ENCODE data around the gene RNF208.
"Not testable (repeated sequence)": the region's sequence is repeated elsewhere in the genome, so short reads cannot be mapped to it uniquely, and the experiment has no call there.

Gene RNF208

GRCh38 chr9:137265496-137266161 is 43.6 kb upstream of the RNF208 start:
- no peaks in the 10 kb centered on the region for H3K9me3 ChIP-seq (ENCODE audit: control insufficient read depth in 1 of 2, low read length in 2 of 2)
- H3K36me3 ChIP-seq (ENCODE audit: control insufficient read depth in 1 of 2, insufficient read depth in 2 of 2, low read length in 2 of 2): peaks cover 12 to 40% of the 10 kb centered on the region in 2 donors
- H3K9ac ChIP-seq (ENCODE audit: low read depth in 1 of 2, low read length in 2 of 2): no peak overlapping the region
- H3K27me3 ChIP-seq (ENCODE audit: control insufficient read depth in 1 of 2, insufficient read depth in 2 of 2, low read length in 2 of 2): no peaks in the 10 kb centered on the region
- peaks cover 18 to 21% of the 10 kb centered on the region in 2 donors for H3K4me1 ChIP-seq (ENCODE audit: control insufficient read depth in 1 of 2, insufficient read depth in 2 of 2, low read length in 2 of 2)
- no peak overlapping the region for H3K4me3 ChIP-seq (ENCODE audit: low read depth in 1 of 2, low read length in 2 of 2)
- no peak overlapping the region for H3K27ac ChIP-seq (ENCODE audit: low read depth, low read length)

GRCh38 chr9:137264067-137264466 is 42.0 kb upstream of the RNF208 start:
- H3K27ac ChIP-seq (ENCODE audit: low read depth, low read length): no peak overlapping the region

DNA sequence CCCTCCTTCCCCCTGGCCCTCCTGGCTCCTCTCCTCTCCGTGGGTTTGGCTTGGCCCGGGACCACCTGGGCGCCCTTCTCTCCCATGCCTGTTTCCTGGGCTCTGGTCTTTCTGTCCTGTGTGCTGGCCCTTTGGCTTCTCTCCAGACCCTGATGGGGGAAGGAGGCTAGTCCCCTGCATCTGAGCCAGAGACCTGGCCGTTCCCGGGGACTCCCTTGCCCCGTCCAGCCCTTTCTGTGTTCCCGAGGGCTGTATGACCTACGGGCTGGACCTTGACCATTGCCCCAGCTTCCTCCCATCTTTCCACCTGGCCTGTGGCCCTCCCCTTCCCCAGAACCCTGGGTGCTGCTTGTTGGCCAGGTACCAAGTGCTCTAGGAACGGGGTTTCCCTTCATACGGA is 41.5 kb upstream of the RNF208 start:
- no peak overlapping the region for H3K9ac ChIP-seq (ENCODE audit: low read depth in 1 of 2, low read length in 2 of 2)
- peaks cover 4 to 6% of the 10 kb centered on the region in 2 donors for H3K4me1 ChIP-seq (ENCODE audit: control insufficient read depth in 1 of 2, insufficient read depth in 2 of 2, low read length in 2 of 2)
- H3K4me3 ChIP-seq (ENCODE audit: low read depth in 1 of 2, low read length in 2 of 2): no peak overlapping the region
- peaks cover 14 to 41% of the 10 kb centered on the region in 2 donors for H3K36me3 ChIP-seq (ENCODE audit: control insufficient read depth in 1 of 2, insufficient read depth in 2 of 2, low read length in 2 of 2)
- no peaks in the 10 kb centered on the region for H3K27me3 ChIP-seq (ENCODE audit: control insufficient read depth in 1 of 2, insufficient read depth in 2 of 2, low read length in 2 of 2)
- H3K27ac ChIP-seq (ENCODE audit: low read depth, low read length): no peak overlapping the region
- no peaks in the 10 kb centered on the region for H3K9me3 ChIP-seq (ENCODE audit: control insufficient read depth in 1 of 2, low read length in 2 of 2)

More at GRCh38 chr9:137264067-137264466, 42.0 kb upstream of the RNF208 start:
- no peaks in the 10 kb centered on the region for H3K27me3 ChIP-seq (ENCODE audit: control insufficient read depth in 1 of 2, insufficient read depth in 2 of 2, low read length in 2 of 2)
- H3K4me1 ChIP-seq (ENCODE audit: control insufficient read depth in 1 of 2, insufficient read depth in 2 of 2, low read length in 2 of 2): peaks cover 10 to 12% of the 10 kb centered on the region in 2 donors
- H3K9me3 ChIP-seq (ENCODE audit: control insufficient read depth in 1 of 2, low read length in 2 of 2): no peaks in the 10 kb centered on the region
- H3K9ac ChIP-seq (ENCODE audit: low read depth in 1 of 2, low read length in 2 of 2): no peak overlapping the region
- no peak overlapping the region for H3K4me3 ChIP-seq (ENCODE audit: low read depth in 1 of 2, low read length in 2 of 2)
- peaks cover 12 to 42% of the 10 kb centered on the region in 2 donors for H3K36me3 ChIP-seq (ENCODE audit: control insufficient read depth in 1 of 2, insufficient read depth in 2 of 2, low read length in 2 of 2)

GRCh38 chr9:137262909-137263285 is 40.9 kb upstream of the RNF208 start:
- Histone ChIP-seq H3K9ac (ENCODE audit: low read depth in 1 of 2, low read length in 2 of 2) (no peak overlapping the region), H3K9me3 (ENCODE audit: control insufficient read depth in 1 of 2, low read length in 2 of 2) (no peaks in the 10 kb centered on the region), H3K27ac (ENCODE audit: low read depth, low read length) (no peak overlapping the region), H3K36me3 (ENCODE audit: control insufficient read depth in 1 of 2, insufficient read depth in 2 of 2, low read length in 2 of 2) (peaks cover 14 to 46% of the 10 kb centered on the region in 2 donors), H3K4me1 (ENCODE audit: control insufficient read depth in 1 of 2, insufficient read depth in 2 of 2, low read length in 2 of 2) (peaks cover 2 to 3% of the 10 kb centered on the region in 2 donors), H3K27me3 (ENCODE audit: control insufficient read depth in 1 of 2, insufficient read depth in 2 of 2, low read length in 2 of 2) (no peaks in the 10 kb centered on the region), H3K4me3 (ENCODE audit: low read depth in 1 of 2, low read length in 2 of 2) (no peak overlapping the region)

DNA sequence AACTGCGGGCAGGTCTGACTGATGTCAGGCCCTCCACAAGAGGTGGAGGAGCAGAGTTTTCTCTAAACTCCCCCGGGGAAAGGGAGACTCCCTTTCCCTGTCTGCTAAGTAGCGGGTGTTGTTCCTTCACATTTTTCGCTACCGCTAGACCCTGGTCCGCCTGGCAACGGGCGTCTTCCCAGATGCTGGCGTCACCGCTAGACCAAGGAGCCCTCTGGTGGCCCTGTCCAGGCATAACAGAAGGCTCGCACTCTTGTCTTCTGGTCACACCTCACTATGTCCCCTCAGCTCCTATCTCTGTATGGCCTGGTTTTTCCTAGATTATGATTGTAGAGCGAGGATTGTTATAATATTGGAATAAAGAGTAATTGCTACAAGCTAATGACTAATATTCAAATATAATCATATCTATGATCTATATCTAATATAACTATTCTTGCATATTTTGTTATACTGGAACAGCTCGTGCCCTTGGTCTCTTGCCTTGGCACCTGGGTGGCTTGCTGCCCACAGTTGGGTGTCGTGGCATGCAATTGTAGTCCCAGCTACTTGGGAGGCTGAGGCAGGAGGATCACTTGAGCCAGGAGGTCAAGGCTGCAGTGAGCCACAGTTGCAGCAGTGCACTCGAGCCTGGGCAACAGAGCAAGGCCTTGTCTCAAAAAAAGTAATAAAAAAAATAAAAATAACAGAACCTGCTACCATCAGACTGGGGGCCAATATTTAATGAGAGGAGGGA is 40.3 kb upstream of the RNF208 start:
- not testable (repeated sequence) for H3K4me3 ChIP-seq (ENCODE audit: low read depth in 1 of 2, low read length in 2 of 2); H3K9me3 ChIP-seq (ENCODE audit: control insufficient read depth in 1 of 2, low read length in 2 of 2); H3K4me1 ChIP-seq (ENCODE audit: control insufficient read depth in 1 of 2, insufficient read depth in 2 of 2, low read length in 2 of 2); H3K9ac ChIP-seq (ENCODE audit: low read depth in 1 of 2, low read length in 2 of 2); H3K27me3 ChIP-seq (ENCODE audit: control insufficient read depth in 1 of 2, insufficient read depth in 2 of 2, low read length in 2 of 2); H3K27ac ChIP-seq (ENCODE audit: low read depth, low read length)
- peaks cover 14 to 46% of the 10 kb centered on the region in 2 donors for H3K36me3 ChIP-seq (ENCODE audit: control insufficient read depth in 1 of 2, insufficient read depth in 2 of 2, low read length in 2 of 2)

DNA sequence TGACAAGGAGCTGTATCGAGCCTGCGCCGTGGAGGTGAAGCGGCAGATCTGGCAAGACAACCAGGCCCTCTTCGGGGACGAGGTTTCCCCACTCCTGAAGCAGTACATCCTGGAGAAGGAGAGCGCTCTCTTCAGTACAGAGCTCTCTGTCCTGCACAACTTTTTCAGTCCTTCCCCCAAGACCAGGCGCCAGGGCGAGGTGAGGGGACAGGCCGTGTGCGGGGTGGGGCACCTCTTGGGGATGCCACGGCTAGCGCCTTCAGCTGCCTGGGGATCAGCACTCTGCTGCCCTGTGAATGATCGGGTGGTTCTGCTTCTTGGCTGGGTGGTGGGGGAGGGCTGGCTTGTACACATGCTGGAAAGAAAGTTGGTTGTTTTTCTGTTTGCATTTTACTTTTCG is 34.8 kb upstream of the RNF208 start:
- Histone ChIP-seq H3K27ac (ENCODE audit: low read depth, low read length) (no peak overlapping the region), H3K36me3 (ENCODE audit: control insufficient read depth in 1 of 2, insufficient read depth in 2 of 2, low read length in 2 of 2) (peaks cover 5 to 21% of the 10 kb centered on the region in 2 donors), H3K9me3 (ENCODE audit: control insufficient read depth in 1 of 2, low read length in 2 of 2) (no peaks in the 10 kb centered on the region), H3K9ac (ENCODE audit: low read depth in 1 of 2, low read length in 2 of 2) (no peak overlapping the region), H3K4me1 (ENCODE audit: control insufficient read depth in 1 of 2, insufficient read depth in 2 of 2, low read length in 2 of 2) (peaks cover 21 to 33% of the 10 kb centered on the region in 2 donors), H3K27me3 (ENCODE audit: control insufficient read depth in 1 of 2, insufficient read depth in 2 of 2, low read length in 2 of 2) (no peaks in the 10 kb centered on the region), H3K4me3 (ENCODE audit: low read depth in 1 of 2, low read length in 2 of 2) (peak overlapping the region; percentile 84 to 93)

- Histone ChIP-seq H3K9me3 (ENCODE audit: control insufficient read depth in 1 of 2, low read length in 2 of 2) (no peaks in the 10 kb centered on the region), H3K9ac (ENCODE audit: low read depth in 1 of 2, low read length in 2 of 2) (peak overlapping the region; percentile 65 to 85), H3K27ac (ENCODE audit: low read depth, low read length) (no peak overlapping the region), H3K4me3 (ENCODE audit: low read depth in 1 of 2, low read length in 2 of 2) (peak overlapping the region; percentile 84 to 93), H3K27me3 (ENCODE audit: control insufficient read depth in 1 of 2, insufficient read depth in 2 of 2, low read length in 2 of 2) (no peaks in the 10 kb centered on the region), H3K36me3 (ENCODE audit: control insufficient read depth in 1 of 2, insufficient read depth in 2 of 2, low read length in 2 of 2) (peaks cover 5 to 21% of the 10 kb centered on the region in 2 donors), H3K4me1 (ENCODE audit: control insufficient read depth in 1 of 2, insufficient read depth in 2 of 2, low read length in 2 of 2) (peaks cover 21 to 33% of the 10 kb centered on the region in 2 donors)
Measured at GRCh38 chr9:137256362-137256761, 34.3 kb upstream of the RNF208 start.

DNA sequence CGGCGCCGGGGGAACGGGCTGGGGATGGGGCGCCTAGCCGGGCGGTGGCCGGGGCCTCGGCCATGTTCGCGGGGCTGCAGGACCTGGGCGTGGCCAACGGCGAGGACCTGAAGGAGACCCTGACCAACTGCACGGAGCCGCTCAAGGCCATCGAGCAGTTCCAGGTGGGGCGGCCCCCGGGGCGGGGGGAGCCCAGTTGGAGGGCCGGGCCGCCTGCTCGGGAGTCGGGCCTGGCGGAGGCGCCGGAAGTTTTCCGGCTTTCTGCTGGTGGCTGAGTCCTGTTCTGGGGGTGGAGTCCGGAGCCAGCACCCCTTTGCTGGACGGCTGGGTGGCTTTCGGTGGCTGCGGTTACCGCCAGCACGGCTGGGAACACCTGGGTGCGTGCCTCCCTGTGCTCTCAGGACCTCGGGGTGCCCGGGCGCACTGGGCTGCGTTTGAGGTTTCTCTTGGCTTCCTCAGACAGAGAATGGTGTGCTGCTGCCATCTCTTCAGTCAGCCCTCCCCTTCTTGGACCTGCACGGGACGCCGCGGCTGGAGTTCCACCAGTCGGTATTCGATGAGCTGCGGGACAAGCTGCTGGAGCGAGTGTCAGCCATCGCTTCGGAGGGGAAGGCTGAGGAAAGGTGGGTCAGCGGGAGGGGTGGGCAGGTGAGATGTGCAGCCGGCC is 33.5 kb upstream of the RNF208 start:
- Histone ChIP-seq H3K4me1 (ENCODE audit: control insufficient read depth in 1 of 2, insufficient read depth in 2 of 2, low read length in 2 of 2) (peaks cover 21 to 33% of the 10 kb centered on the region in 2 donors), H3K4me3 (ENCODE audit: low read depth in 1 of 2, low read length in 2 of 2) (peak overlapping the region; percentile 84 to 93)

DNA sequence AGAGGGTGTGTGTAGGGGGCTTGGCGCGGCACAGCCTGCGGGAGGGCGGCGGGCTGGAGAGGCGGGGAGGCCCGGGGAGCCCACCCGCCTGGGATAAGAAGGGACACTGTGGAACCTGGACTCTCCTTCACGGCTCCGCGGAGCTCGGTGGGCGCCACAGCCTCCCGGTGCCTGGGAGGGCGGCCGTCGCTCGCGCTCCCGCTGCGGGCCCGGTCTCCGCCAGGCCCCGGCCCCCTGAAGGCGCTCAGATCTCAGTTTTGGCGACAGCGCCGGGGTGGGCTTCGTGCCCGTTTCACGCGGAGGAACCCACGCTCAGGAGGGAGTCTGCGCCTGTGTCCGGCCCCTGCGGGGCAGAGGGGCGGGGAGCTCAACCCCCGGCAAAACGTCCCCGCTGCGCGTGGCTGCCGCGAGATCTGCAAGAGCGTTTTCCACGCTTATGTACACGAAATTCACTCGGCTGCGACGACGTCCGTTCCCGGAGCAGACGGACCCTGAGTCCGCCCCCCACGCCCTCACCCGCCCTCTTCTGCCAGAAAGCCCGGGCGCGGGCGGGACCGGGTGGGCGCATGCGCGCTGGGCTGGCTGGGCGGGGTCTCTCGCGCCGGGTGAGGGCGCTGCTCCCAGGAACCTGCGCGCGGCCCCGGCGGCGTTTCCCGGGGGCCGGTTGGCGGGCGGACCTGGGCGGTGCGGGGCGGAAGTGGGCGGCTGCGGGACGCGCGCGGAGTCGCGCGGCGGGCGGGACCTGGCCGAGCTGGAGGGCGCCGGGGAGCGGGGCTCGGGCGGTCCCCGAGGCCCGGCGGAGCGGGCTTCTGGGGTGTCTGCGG is 32.8 kb upstream of the RNF208 start, which contains the start of gene NELFB:
NELFB (plus strand) TSS at position 704 of the 824 bp plus-strand sequence.
- Histone ChIP-seq H3K9ac (ENCODE audit: low read depth in 1 of 2, low read length in 2 of 2) (peak within 1 kb of the TSS; percentile 74 to 91), H3K27ac (ENCODE audit: low read depth, low read length) (peak within 1 kb of the TSS; percentile 63), H3K36me3 (ENCODE audit: control insufficient read depth in 1 of 2, insufficient read depth in 2 of 2, low read length in 2 of 2) (peaks cover 5 to 21% of the 10 kb centered on the region in 2 donors), H3K27me3 (ENCODE audit: control insufficient read depth in 1 of 2, insufficient read depth in 2 of 2, low read length in 2 of 2) (no peaks in the 10 kb centered on the region), H3K9me3 (ENCODE audit: control insufficient read depth in 1 of 2, low read length in 2 of 2) (no peaks in the 10 kb centered on the region), H3K4me3 (ENCODE audit: low read depth in 1 of 2, low read length in 2 of 2) (peak within 1 kb of the TSS; percentile 84 to 93), H3K4me1 (ENCODE audit: control insufficient read depth in 1 of 2, insufficient read depth in 2 of 2, low read length in 2 of 2) (peaks cover 21 to 33% of the 10 kb centered on the region in 2 donors)

More for the DNA sequence above, 33.5 kb upstream of the RNF208 start:
- H3K36me3 ChIP-seq (ENCODE audit: control insufficient read depth in 1 of 2, insufficient read depth in 2 of 2, low read length in 2 of 2): peaks cover 5 to 21% of the 10 kb centered on the region in 2 donors
- H3K9me3 ChIP-seq (ENCODE audit: control insufficient read depth in 1 of 2, low read length in 2 of 2): no peaks in the 10 kb centered on the region
- peak overlapping the region; percentile 65 to 85 for H3K9ac ChIP-seq (ENCODE audit: low read depth in 1 of 2, low read length in 2 of 2)
- no peaks in the 10 kb centered on the region for H3K27me3 ChIP-seq (ENCODE audit: control insufficient read depth in 1 of 2, insufficient read depth in 2 of 2, low read length in 2 of 2)
- H3K27ac ChIP-seq (ENCODE audit: low read depth, low read length): peak overlapping the region; percentile 32
